Measurements from ENCODE around the gene CARM1. TPM values are rescaled to one million over a fixed set of nuclear protein-coding genes. Genes with fewer than 3 reads are reported as not detected.
"Not testable (repeated sequence)": the region's sequence is repeated elsewhere in the genome, so short reads cannot be mapped to it uniquely, and the experiment has no call there.

The CARM1 gene
- total RNA-seq, 1 donor from 2014 or later, result 9.2 TPM

DNA sequence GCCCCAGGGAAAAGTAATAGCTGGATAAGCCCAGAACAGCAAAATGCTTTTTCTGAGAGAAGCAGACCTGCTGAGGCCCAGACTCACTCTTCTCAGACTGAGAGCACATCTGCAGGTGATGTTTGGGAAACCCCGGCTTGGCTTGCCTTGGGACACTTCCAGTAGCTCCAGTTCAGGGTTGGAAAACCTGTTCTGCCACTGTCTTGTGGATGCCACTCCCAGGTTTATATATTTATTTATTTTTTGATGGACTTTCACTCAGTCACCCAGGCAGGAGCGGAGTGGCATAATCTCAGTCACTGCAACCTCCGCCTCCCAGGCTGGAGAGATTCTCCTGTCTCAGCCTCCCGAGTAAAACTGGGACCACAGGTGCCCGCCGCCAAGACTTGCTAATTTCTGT, 81.5 kb downstream of the CARM1 start:
- Histone ChIP-seq H3K4me3 (ENCODE audit: low read depth, low read length) (no peak overlapping the region), H3K27me3 (ENCODE audit: control insufficient read depth, insufficient read depth, low read length) (no peaks in the 10 kb centered on the region), H3K36me3 (ENCODE audit: control insufficient read depth, insufficient read depth, low read length) (no peaks in the 10 kb centered on the region)
- DNase-seq (ENCODE audit: low read depth), result peak; percentile 76
- no peak for TF ChIP-seq CTCF (IDR thresholded peaks at IDR 0.05; ENCODE audit: insufficient read depth, low read length, severe bottlenecking)
- FAIRE-seq, result no peak

DNA sequence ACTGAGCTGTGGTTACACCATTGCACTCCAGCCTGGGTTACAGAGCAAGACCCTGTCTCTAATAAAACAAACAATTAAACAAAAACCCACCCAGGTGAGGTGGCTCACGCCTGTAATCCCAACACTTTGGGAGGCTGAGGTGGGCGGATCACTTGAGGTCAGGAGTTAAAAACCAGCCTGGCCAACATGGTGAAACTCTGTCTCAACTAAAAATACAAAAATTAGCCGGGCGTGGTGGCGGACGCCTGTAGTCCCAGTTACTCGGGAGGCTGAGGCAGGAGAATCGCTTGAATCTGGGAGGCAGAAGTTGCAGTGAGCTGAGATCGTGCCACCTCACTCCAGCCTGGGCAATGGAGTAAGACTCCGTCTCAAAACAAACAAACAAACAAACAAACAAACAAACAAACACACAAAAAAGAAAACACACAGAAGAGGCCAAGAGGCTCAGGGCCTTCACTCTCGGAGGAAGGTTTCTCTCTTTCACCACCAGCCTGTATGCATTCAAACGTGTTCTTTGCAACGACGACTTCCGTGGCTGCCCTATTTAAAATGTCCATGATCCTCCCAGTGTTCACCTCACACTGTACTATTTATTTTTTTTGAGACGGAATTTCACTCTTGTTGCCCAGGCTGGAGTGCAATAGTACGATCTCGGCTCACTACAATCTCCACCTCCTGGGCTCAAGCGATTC, 88.1 kb downstream of the CARM1 start:
- H3K36me3 ChIP-seq (ENCODE audit: control insufficient read depth, insufficient read depth, low read length); H3K27me3 ChIP-seq (ENCODE audit: control insufficient read depth, insufficient read depth, low read length); DNase-seq (ENCODE audit: low read depth); FAIRE-seq; H3K4me3 ChIP-seq (ENCODE audit: low read depth, low read length): not testable (repeated sequence)

DNA sequence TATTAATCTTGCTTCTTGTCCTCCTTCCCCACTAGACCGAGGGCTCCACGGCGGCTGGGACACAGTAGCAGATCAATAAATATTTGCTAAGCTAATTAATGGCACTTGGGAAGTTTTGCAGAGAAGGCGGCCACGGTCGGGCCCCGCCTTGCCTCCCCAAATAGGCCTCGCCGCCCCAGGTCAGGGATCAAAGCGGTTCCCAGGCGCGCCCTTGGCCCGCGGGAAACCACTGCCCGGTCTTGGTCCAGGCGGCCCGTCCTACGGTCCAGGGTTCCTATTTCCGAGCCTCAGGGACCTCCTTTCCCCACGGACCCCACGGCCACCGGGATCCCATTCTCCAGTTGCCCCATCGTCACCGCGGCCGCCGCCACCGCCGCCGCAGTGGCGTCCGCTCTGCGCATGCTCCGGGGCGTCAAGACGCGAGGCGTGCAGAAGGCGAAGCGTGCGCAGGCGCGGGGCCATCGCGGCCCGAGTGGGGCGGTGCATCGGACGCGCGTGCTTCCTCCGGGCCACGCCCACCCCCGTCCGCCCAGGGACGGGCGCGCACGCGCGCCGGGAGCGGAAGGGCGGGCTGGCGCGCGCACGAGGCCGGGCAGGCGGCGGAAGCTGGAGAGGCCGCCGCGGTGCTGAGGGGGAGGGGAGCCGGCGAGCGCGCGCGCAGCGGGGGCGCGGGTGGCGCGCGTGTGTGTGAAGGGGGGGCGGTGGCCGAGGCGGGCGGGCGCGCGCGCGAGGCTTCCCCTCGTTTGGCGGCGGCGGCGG, 89.1 kb downstream of the CARM1 start, which contains the start of gene SMARCA4:
Gene SMARCA4 (plus strand): TSS at position 717 of the 759 bp plus-strand sequence. CDS start 23,122 bp downstream, outside the sequence.
- Histone ChIP-seq H3K27me3 (ENCODE audit: control insufficient read depth, insufficient read depth, low read length) (no peaks in the 10 kb centered on the region), H3K36me3 (ENCODE audit: control insufficient read depth, insufficient read depth, low read length) (peaks cover 2% of the 10 kb centered on the region), H3K4me3 (ENCODE audit: low read depth, low read length) (peak within 1 kb of the TSS; percentile 70)
- peak; percentile 89 for DNase-seq (ENCODE audit: low read depth)
- no peak for FAIRE-seq
- no peak for TF ChIP-seq CTCF (IDR thresholded peaks at IDR 0.05; ENCODE audit: insufficient read depth, low read length, severe bottlenecking)

GRCh38 chr19:10961073-10961860, 89.9 kb downstream of the CARM1 start:
- H3K4me3 ChIP-seq (ENCODE audit: low read depth, low read length), result peak overlapping the region; percentile 55
- H3K27me3 ChIP-seq (ENCODE audit: control insufficient read depth, insufficient read depth, low read length), result no peaks in the 10 kb centered on the region
- H3K36me3 ChIP-seq (ENCODE audit: control insufficient read depth, insufficient read depth, low read length), result peaks cover 2% of the 10 kb centered on the region
- DNase-seq (ENCODE audit: low read depth), result no peak
- FAIRE-seq, result no peak
- TF ChIP-seq CTCF (IDR thresholded peaks at IDR 0.05; ENCODE audit: insufficient read depth, low read length, severe bottlenecking), result no peak

- no peak for TF ChIP-seq CTCF (IDR thresholded peaks at IDR 0.05; ENCODE audit: insufficient read depth, low read length, severe bottlenecking)
- no peaks in the 10 kb centered on the region for H3K27me3 ChIP-seq (ENCODE audit: control insufficient read depth, insufficient read depth, low read length)
- peaks cover 2% of the 10 kb centered on the region for H3K36me3 ChIP-seq (ENCODE audit: control insufficient read depth, insufficient read depth, low read length)
- no peak overlapping the region for H3K4me3 ChIP-seq (ENCODE audit: low read depth, low read length)
- FAIRE-seq (no peak), DNase-seq (ENCODE audit: low read depth) (no peak)
These were observed 91.5 kb downstream of the CARM1 start for GRCh38 chr19:10962863-10963262.

DNA sequence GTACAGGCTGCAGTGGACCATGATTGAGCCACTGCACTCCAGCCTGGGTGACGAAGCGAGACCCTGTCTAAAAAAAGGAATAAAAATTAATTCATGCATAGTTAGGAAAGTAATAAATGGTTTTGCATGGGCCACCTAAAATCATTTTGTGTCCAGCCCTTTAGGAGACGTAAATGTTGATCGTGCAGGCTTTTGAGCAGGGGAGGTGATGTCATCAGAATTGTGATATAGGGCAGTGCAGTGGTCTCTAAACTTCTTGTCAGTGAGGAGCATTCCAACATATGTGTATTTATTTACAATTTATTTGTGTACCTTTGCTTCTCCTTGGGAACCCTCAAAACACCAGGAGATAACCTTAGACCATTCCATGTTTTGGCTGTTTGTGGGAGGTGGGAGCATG, 92.5 kb downstream of the CARM1 start:
- no peak for TF ChIP-seq CTCF (IDR thresholded peaks at IDR 0.05; ENCODE audit: insufficient read depth, low read length, severe bottlenecking)
- Histone ChIP-seq H3K27me3 (ENCODE audit: control insufficient read depth, insufficient read depth, low read length) (no peaks in the 10 kb centered on the region), H3K36me3 (ENCODE audit: control insufficient read depth, insufficient read depth, low read length) (peaks cover 2% of the 10 kb centered on the region), H3K4me3 (ENCODE audit: low read depth, low read length) (no peak overlapping the region)
- FAIRE-seq (no peak), DNase-seq (ENCODE audit: low read depth) (no peak)

Measured in bronchial epithelial cell (primary cell).